Measurements from ENCODE around the gene MUTYH. TPM values are rescaled to one million over a fixed set of nuclear protein-coding genes. Genes with fewer than 3 reads are reported as not detected.
A peak's percentile ranks its signal among the peaks of the same experiment; 100 is the strongest.

Gene MUTYH
- total RNA-seq, 2 donors from 2014 or later = 15.2 to 27.4 TPM

GRCh38 chr1:45328680-45329079 lies 11.6 kb downstream of the MUTYH start:
- no peak overlapping the region for H3K4me3 ChIP-seq
- no peaks in the 10 kb centered on the region for H3K27me3 ChIP-seq (replicated peaks; ENCODE audit: insufficient read depth)
- no peak overlapping the region for H3K27ac ChIP-seq
- H3K4me1 ChIP-seq (ENCODE audit: control insufficient read depth in 1 of 2, low read depth in 2 of 2) = peaks cover 3 to 9% of the 10 kb centered on the region in 2 donors
- no peak for TF ChIP-seq CTCF (IDR thresholded peaks at IDR 0.05)
- ATAC-seq (ENCODE audit: insufficient number of reproducible peaks, low FRiP score, low read depth) = no peak
- peaks cover 35% of the 10 kb centered on the region for H3K36me3 ChIP-seq
- H3K9me3 ChIP-seq = no peaks in the 10 kb centered on the region
- no peak for DNase-seq (ENCODE audit: low spot score)

- DNase-seq (ENCODE audit: low spot score) (no peak), ATAC-seq (ENCODE audit: insufficient number of reproducible peaks, low FRiP score, low read depth) (no peak)
- peaks cover 27% of the 10 kb centered on the region for H3K36me3 ChIP-seq
- H3K27ac ChIP-seq = no peak overlapping the region
- H3K9me3 ChIP-seq = no peaks in the 10 kb centered on the region
- TF ChIP-seq CTCF (IDR thresholded peaks at IDR 0.05) = no peak
- H3K4me1 ChIP-seq (ENCODE audit: control insufficient read depth in 1 of 2, low read depth in 2 of 2) = peaks cover 3 to 9% of the 10 kb centered on the region in 2 donors
- H3K4me3 ChIP-seq = peak overlapping the region; percentile 78
- no peaks in the 10 kb centered on the region for H3K27me3 ChIP-seq (replicated peaks; ENCODE audit: insufficient read depth)
These were observed 12.4 kb downstream of the MUTYH start for GRCh38 chr1:45327644-45328515.

- H3K9me3 ChIP-seq = no peaks in the 10 kb centered on the region
- peaks cover 17% of the 10 kb centered on the region for H3K36me3 ChIP-seq
- no peak within 1 kb of the TSS for H3K27ac ChIP-seq
- no peak for TF ChIP-seq CTCF (IDR thresholded peaks at IDR 0.05)
- no peak for ATAC-seq (ENCODE audit: insufficient number of reproducible peaks, low FRiP score, low read depth)
- H3K27me3 ChIP-seq (replicated peaks; ENCODE audit: insufficient read depth) = no peaks in the 10 kb centered on the region
- H3K4me3 ChIP-seq = peak within 1 kb of the TSS; percentile 78
- H3K4me1 ChIP-seq (ENCODE audit: control insufficient read depth in 1 of 2, low read depth in 2 of 2) = peaks cover 3 to 9% of the 10 kb centered on the region in 2 donors
- DNase-seq (ENCODE audit: low spot score) = no peak
These were observed 13.3 kb downstream of the MUTYH start, which contains the start of gene HPDL for GRCh38 chr1:45326627-45327623. Gene HPDL (plus strand): TSS chr1:45326895. CDS start chr1:45327149, 254 bp downstream.

DNA sequence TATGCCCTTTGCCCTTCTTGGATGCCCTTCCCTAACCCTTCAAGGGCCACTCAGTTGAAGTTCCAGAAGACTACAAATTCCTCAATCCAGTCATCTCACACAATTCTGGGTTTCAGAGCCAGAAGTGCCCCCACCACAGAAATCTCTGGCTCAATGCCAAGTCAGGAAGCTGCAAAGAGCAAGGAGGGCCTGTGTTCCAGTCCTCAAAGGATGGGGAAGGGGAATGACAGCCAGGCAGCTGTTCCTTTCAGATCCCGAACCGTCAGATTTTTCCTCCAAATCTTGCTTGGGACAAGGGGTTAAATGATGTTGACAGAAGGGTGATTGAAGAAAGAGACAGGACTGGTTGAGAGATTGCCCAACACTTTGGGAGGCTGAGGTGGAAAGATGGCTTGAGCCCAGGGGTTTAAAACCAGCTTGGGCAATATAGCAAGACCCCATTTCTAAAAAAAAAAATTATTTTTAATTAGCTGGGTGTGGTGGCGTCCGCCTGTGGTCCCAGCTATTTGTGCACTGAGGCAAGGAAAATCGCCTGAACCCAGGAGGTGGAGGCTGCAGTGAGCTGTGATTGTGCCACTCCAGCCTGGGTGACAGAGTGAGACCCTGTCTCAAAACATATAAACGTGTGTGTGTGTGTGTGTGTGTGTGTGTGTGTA lies 14.3 kb downstream of the MUTYH start:
- Histone ChIP-seq H3K27ac (no peak overlapping the region), H3K4me3 (peak overlapping the region; percentile 78), H3K36me3 (peaks cover 9% of the 10 kb centered on the region), H3K9me3 (no peaks in the 10 kb centered on the region), H3K27me3 (replicated peaks; ENCODE audit: insufficient read depth) (no peaks in the 10 kb centered on the region), H3K4me1 (ENCODE audit: control insufficient read depth in 1 of 2, low read depth in 2 of 2) (peaks cover 3 to 9% of the 10 kb centered on the region in 2 donors)
- ATAC-seq (ENCODE audit: insufficient number of reproducible peaks, low FRiP score, low read depth) (no peak), DNase-seq (ENCODE audit: low spot score) (no peak)
- no peak for TF ChIP-seq CTCF (IDR thresholded peaks at IDR 0.05)

All from thoracic aorta (tissue), 2 donors.